ENCODE results near the gene PLA2G4A. TPM values are rescaled to one million over a fixed set of nuclear protein-coding genes. Genes with fewer than 3 reads are reported as not detected.

The PLA2G4A gene
- total and polyA plus RNA-seq, 2 donors (not counting 3 experiments of a cell fraction or from before 2014, with no cell fraction given) = 8.2 to 13.3 TPM

- H3K27ac ChIP-seq (ENCODE audit: insufficient read depth, low read depth, low read length) = no peak overlapping the region
- CTCF ChIA-PET = interaction anchor here (0.9 to 3.0 kb wide), 11 partner anchors 8 to 613 kb away, joined by 3 to 48 read pairs (median 5); partner anchors contain the start of genes PTGS2 and TPR
- dilution Hi-C loops (cut with MboI; ENCODE audit: extremely low pct_ligation_motif_present, low sequenced_read_pairs) (no loop called here), intact Hi-C loops (cut with micrococcal nuclease) (loop anchor here (5.0 kb wide), 2 partner anchors 40 to 225 kb away; no protein-coding TSS in a partner anchor)
- TF ChIP-seq POLR2AphosphoS5 (IDR thresholded peaks at IDR 0.05; ENCODE audit: insufficient read depth, low read depth, low read length) = no peak
- TF ChIP-seq GATA2 (IDR thresholded peaks at IDR 0.05; ENCODE audit: insufficient read depth, insufficient read length, low read depth, low read length) = no peak
- TF ChIP-seq MYC (IDR thresholded peaks at IDR 0.05; ENCODE audit: low read depth, low read length) = no peak
- TF ChIP-seq EZH2 (IDR thresholded peaks at IDR 0.05; ENCODE audit: borderline replicate concordance, low read depth, low read length, severe bottlenecking) = no peak
- no peak for TF ChIP-seq JUN (IDR thresholded peaks at IDR 0.05; ENCODE audit: borderline replicate concordance, insufficient read depth, insufficient read length, low read depth)
- TF ChIP-seq POLR2A (IDR thresholded peaks at IDR 0.05; ENCODE audit: low read depth, low read length) = no peak
- no peak for TF ChIP-seq CTCF (IDR thresholded peaks at IDR 0.05; ENCODE audit: extremely low read depth in 1 of 2, insufficient read depth in 1 of 2, low read depth in 1 of 2, low read length in 2 of 2)
- no peak for TF ChIP-seq FOS (IDR thresholded peaks at IDR 0.05; ENCODE audit: borderline replicate concordance, insufficient read depth, low read length)
- TF ChIP-seq MAX (IDR thresholded peaks at IDR 0.05; ENCODE audit: insufficient read depth, insufficient read length) = no peak
- H3K27me3 ChIP-seq (ENCODE audit: control insufficient read depth in 2 of 2, insufficient read depth in 2 of 2, low read length in 2 of 2) = no peaks in the 10 kb centered on the region
- H3K36me3 ChIP-seq (ENCODE audit: control insufficient read depth in 2 of 2, extremely low read depth in 1 of 2, insufficient read depth in 2 of 2, low read length in 2 of 2) = peaks cover 0 to 2% of the 10 kb centered on the region in 2 experiments
- no peak overlapping the region for H3K4me3 ChIP-seq (replicated peaks in 1 of 3; ENCODE audit: insufficient read depth in 1 of 3, low read depth in 1 of 3, low read length in 3 of 3)
- peaks cover 2% of the 10 kb centered on the region for H3K79me2 ChIP-seq (ENCODE audit: control insufficient read depth, insufficient read depth, low read length)
- FAIRE-seq (no peak), DNase-seq (ENCODE audit: low read depth, low spot score) (no peak)
- peaks cover 16% of the 10 kb centered on the region for H3K4me1 ChIP-seq (ENCODE audit: control insufficient read depth, extremely low read depth, insufficient read depth, low read length)
- POLR2A ChIA-PET = no interaction called here
- no TSS peak for BruUV-seq (replicated peaks)
- no peaks in the 10 kb centered on the region for H3K9me1 ChIP-seq (replicated peaks; ENCODE audit: control insufficient read depth, extremely low read depth, insufficient read depth, low read length)
- H3K4me2 ChIP-seq (ENCODE audit: insufficient read depth, low read length) = no peak overlapping the region
- no peaks in the 10 kb centered on the region for H4K20me1 ChIP-seq (replicated peaks; ENCODE audit: control insufficient read depth, extremely low read depth, insufficient read depth, low read length)
- H2AFZ ChIP-seq (ENCODE audit: low read depth, low read length) = no peak overlapping the region
- no peaks in the 10 kb centered on the region for H3K9me3 ChIP-seq (replicated peaks; ENCODE audit: control insufficient read depth, insufficient read depth, low read length)
- H3K9ac ChIP-seq (replicated peaks; ENCODE audit: extremely low read depth, insufficient read depth, low read length) = no peak overlapping the region
These were observed 159.0 kb downstream of the PLA2G4A start for GRCh38 chr1:186987769-186988168.
